GM12864 (cell line): Measurements from ENCODE around the gene DHDH.

Experiments
- DNase-seq: peaks from one replicate; pipeline ENCODE4 v3.0.0-alpha.2; 2011; ENCODE audit warnings: low read depth
- H3K4me3 ChIP-seq: 2 replicates; pipeline ENCODE4 v1.5.1; 2011; ENCODE audit warnings: mild to moderate bottlenecking, low read depth, low read length, control low read depth
- CTCF ChIP-seq: IDR thresholded peaks from 2 replicates; pipeline ENCODE4 v1.5.1; 2011; ENCODE audit warnings: low read depth, mild to moderate bottlenecking, moderate library complexity, low read length, control low read depth, inconsistent platforms; ENCODE audit errors: missing control alignments

Gene DHDH

GRCh38 chr19:48968179-48968661 is 34.7 kb downstream of the DHDH start:
- no peak for TF ChIP-seq CTCF
- no peak for DNase-seq
- H3K4me3 ChIP-seq: no peak overlapping the region

- DNase-seq: no peak
- no peak for TF ChIP-seq CTCF
- no peak overlapping the region for H3K4me3 ChIP-seq
These were observed 35.3 kb downstream of the DHDH start for GRCh38 chr19:48968813-48969218.

- no peak overlapping the region for H3K4me3 ChIP-seq
- DNase-seq: no peak
- no peak for TF ChIP-seq CTCF
These were observed 36.0 kb downstream of the DHDH start for GRCh38 chr19:48969276-48970138.

GRCh38 chr19:48970139-48970766 is 36.8 kb downstream of the DHDH start:
- no peak overlapping the region for H3K4me3 ChIP-seq
- no peak for TF ChIP-seq CTCF
- no peak for DNase-seq

GRCh38 chr19:48970923-48971395 is 37.5 kb downstream of the DHDH start:
- DNase-seq: no peak
- peak; percentile 96 for TF ChIP-seq CTCF
- H3K4me3 ChIP-seq: no peak overlapping the region

GRCh38 chr19:48975947-48976847 is 42.7 kb downstream of the DHDH start:
- H3K4me3 ChIP-seq: no peak overlapping the region
- DNase-seq: no peak
- no peak for TF ChIP-seq CTCF
